ENCODE data around the gene PI4KA. TPM values are rescaled to one million over a fixed set of nuclear protein-coding genes. Genes with fewer than 3 reads are reported as not detected.

Gene PI4KA
- total and polyA plus RNA-seq, 5 experiments from 2014 or later, result 34.4 to 158 (median 69.6) TPM

- no peaks in the 10 kb centered on the region for H3K27me3 Mint-ChIP-seq
- H3K27ac Mint-ChIP-seq, result peak overlapping the region in 1 of 10 donors; percentile 38
- POLR2A ChIA-PET, result no interaction called here
- no peak for ATAC-seq
- peaks cover 0 to 3% (median 2%) of the 10 kb centered on the region in 4 donors for H3K4me1 Mint-ChIP-seq
- H3K4me3 Mint-ChIP-seq, result no peak overlapping the region
- no peaks in the 10 kb centered on the region for H3K9me3 Mint-ChIP-seq
- DNase-seq, result no peak
- peaks cover 6 to 88% (median 9%) of the 10 kb centered on the region in 3 donors for H3K36me3 Mint-ChIP-seq
Measured at GRCh38 chr22:20792221-20792965, 66.2 kb downstream of the PI4KA start.

- Mint-ChIP-seq H3K27ac (peak overlapping the region in 5 of 10 donors; percentile 3 to 60 (median 33)), H3K9me3 (no peaks in the 10 kb centered on the region), H3K27me3 (no peaks in the 10 kb centered on the region), H3K4me1 (peaks cover 0 to 5% (median 1%) of the 10 kb centered on the region in 4 donors), H3K4me3 (no peak overlapping the region), H3K36me3 (peaks cover 4 to 75% (median 6%) of the 10 kb centered on the region in 3 donors)
- ATAC-seq (no peak), DNase-seq (no peak)
- POLR2A ChIA-PET, result no interaction called here
Measured at GRCh38 chr22:20788627-20789344, 69.8 kb downstream of the PI4KA start.

- no peaks in the 10 kb centered on the region for H3K27me3 Mint-ChIP-seq
- no peak for ATAC-seq
- H3K36me3 Mint-ChIP-seq, result peaks cover 4 to 72% (median 6%) of the 10 kb centered on the region in 3 donors
- peak overlapping the region in 4 of 10 donors; percentile 3 to 60 (median 40) for H3K27ac Mint-ChIP-seq
- POLR2A ChIA-PET, result no interaction called here
- no peaks in the 10 kb centered on the region for H3K9me3 Mint-ChIP-seq
- H3K4me3 Mint-ChIP-seq, result no peak overlapping the region
- no peak for DNase-seq
- H3K4me1 Mint-ChIP-seq, result peaks cover 0 to 7% (median 1%) of the 10 kb centered on the region in 4 donors
Measured at GRCh38 chr22:20787746-20788626, 70.6 kb downstream of the PI4KA start.

- peaks cover 0 to 6% (median 1%) of the 10 kb centered on the region in 4 donors for H3K4me1 Mint-ChIP-seq
- POLR2A ChIA-PET, result no interaction called here
- no peak for ATAC-seq
- H3K9me3 Mint-ChIP-seq, result no peaks in the 10 kb centered on the region
- no peaks in the 10 kb centered on the region for H3K27me3 Mint-ChIP-seq
- H3K27ac Mint-ChIP-seq, result peak overlapping the region in 2 of 10 donors; percentile 22 to 24
- H3K36me3 Mint-ChIP-seq, result peaks cover 2 to 69% (median 2%) of the 10 kb centered on the region in 3 donors
- no peak for DNase-seq
- no peak overlapping the region for H3K4me3 Mint-ChIP-seq
Measured at GRCh38 chr22:20787223-20787622, 71.4 kb downstream of the PI4KA start.

GRCh38 chr22:20786536-20786979 lies 72.1 kb downstream of the PI4KA start:
- Mint-ChIP-seq H3K36me3 (peaks cover 0 to 66% (median 0%) of the 10 kb centered on the region in 3 donors), H3K9me3 (no peaks in the 10 kb centered on the region), H3K4me1 (peaks cover 0 to 5% (median 1%) of the 10 kb centered on the region in 4 donors), H3K4me3 (no peak overlapping the region), H3K27ac (peak overlapping the region in 3 of 10 donors; percentile 15 to 71 (median 60)), H3K27me3 (no peaks in the 10 kb centered on the region)
- POLR2A ChIA-PET, result interaction anchor here (0.5 kb wide), 1 partner anchor 921 kb away, joined by 4 read pairs; no protein-coding TSS in a partner anchor
- DNase-seq, result no peak
- no peak for ATAC-seq

- Mint-ChIP-seq H3K4me3 (no peak overlapping the region), H3K9me3 (no peaks in the 10 kb centered on the region), H3K27ac (no peak overlapping the region), H3K4me1 (peaks cover 0 to 5% (median 1%) of the 10 kb centered on the region in 4 donors), H3K36me3 (peaks cover 0 to 65% (median 0%) of the 10 kb centered on the region in 3 donors), H3K27me3 (no peaks in the 10 kb centered on the region)
- no peak for DNase-seq
- ATAC-seq, result no peak
- POLR2A ChIA-PET, result no interaction called here
Measured at GRCh38 chr22:20786048-20786447, 72.6 kb downstream of the PI4KA start.

GRCh38 chr22:20785415-20785814 lies 73.2 kb downstream of the PI4KA start:
- no peak for DNase-seq
- peaks cover 0 to 59% (median 0%) of the 10 kb centered on the region in 3 donors for H3K36me3 Mint-ChIP-seq
- H3K27me3 Mint-ChIP-seq, result no peaks in the 10 kb centered on the region
- H3K4me1 Mint-ChIP-seq, result peaks cover 0 to 5% (median 1%) of the 10 kb centered on the region in 4 donors
- ATAC-seq, result no peak
- POLR2A ChIA-PET, result interaction anchor here (0.6 kb wide), 1 partner anchor 95 kb away, joined by 3 read pairs; no protein-coding TSS in a partner anchor
- no peak overlapping the region for H3K4me3 Mint-ChIP-seq
- no peaks in the 10 kb centered on the region for H3K9me3 Mint-ChIP-seq
- H3K27ac Mint-ChIP-seq, result no peak overlapping the region

- DNase-seq (peak in 8 of 10 donors; percentile 26 to 71 (median 40)), ATAC-seq (peak; percentile 82 to 84)
- Mint-ChIP-seq H3K4me1 (peaks cover 0 to 5% (median 1%) of the 10 kb centered on the region in 4 donors), H3K36me3 (peaks cover 0 to 64% (median 10%) of the 10 kb centered on the region in 3 donors), H3K4me3 (no peak overlapping the region), H3K27ac (peak overlapping the region in 4 of 10 donors; percentile 0 to 35 (median 16)), H3K9me3 (no peaks in the 10 kb centered on the region), H3K27me3 (no peaks in the 10 kb centered on the region)
- POLR2A ChIA-PET, result no interaction called here
Measured at GRCh38 chr22:20783844-20784723, 74.5 kb downstream of the PI4KA start.

GRCh38 chr22:20783300-20783673 lies 75.3 kb downstream of the PI4KA start:
- H3K9me3 Mint-ChIP-seq, result no peaks in the 10 kb centered on the region
- POLR2A ChIA-PET, result no interaction called here
- H3K36me3 Mint-ChIP-seq, result peaks cover 0 to 62% (median 11%) of the 10 kb centered on the region in 3 donors
- peaks cover 0 to 5% (median 2%) of the 10 kb centered on the region in 4 donors for H3K4me1 Mint-ChIP-seq
- H3K27ac Mint-ChIP-seq, result peak overlapping the region in 1 of 10 donors; percentile 27
- DNase-seq, result no peak
- ATAC-seq, result no peak
- no peak overlapping the region for H3K4me3 Mint-ChIP-seq
- no peaks in the 10 kb centered on the region for H3K27me3 Mint-ChIP-seq

GRCh38 chr22:20782596-20783299 lies 75.9 kb downstream of the PI4KA start:
- ATAC-seq (no peak), DNase-seq (no peak)
- H3K27me3 Mint-ChIP-seq, result no peaks in the 10 kb centered on the region
- H3K27ac Mint-ChIP-seq, result peak overlapping the region in 2 of 10 donors; percentile 11 to 27
- H3K9me3 Mint-ChIP-seq, result no peaks in the 10 kb centered on the region
- H3K36me3 Mint-ChIP-seq, result peaks cover 0 to 60% (median 11%) of the 10 kb centered on the region in 3 donors
- no peak overlapping the region for H3K4me3 Mint-ChIP-seq
- POLR2A ChIA-PET, result no interaction called here
- peaks cover 0 to 5% (median 2%) of the 10 kb centered on the region in 4 donors for H3K4me1 Mint-ChIP-seq

GRCh38 chr22:20782083-20782482 lies 76.5 kb downstream of the PI4KA start:
- ATAC-seq (no peak), DNase-seq (no peak)
- H3K4me1 Mint-ChIP-seq, result peaks cover 0 to 5% (median 2%) of the 10 kb centered on the region in 4 donors
- no peak overlapping the region for H3K4me3 Mint-ChIP-seq
- H3K9me3 Mint-ChIP-seq, result no peaks in the 10 kb centered on the region
- POLR2A ChIA-PET, result no interaction called here
- H3K36me3 Mint-ChIP-seq, result peaks cover 0 to 60% (median 11%) of the 10 kb centered on the region in 3 donors
- H3K27ac Mint-ChIP-seq, result peak overlapping the region in 1 of 10 donors; percentile 11
- no peaks in the 10 kb centered on the region for H3K27me3 Mint-ChIP-seq
